Panc1 (cell line): ENCODE measurements around the gene IVD. TPM values are rescaled to one million over a fixed set of nuclear protein-coding genes. Genes with fewer than 3 reads are reported as not detected.

Experiments
- ATAC-seq: fragments of 200-7000 bp; cut with Tn5 transposase; 2 replicates; pipeline ENCODE4 v1.9.1; 2020; ENCODE audit warnings: mild to moderate bottlenecking, moderate library complexity
- BruUV-seq: library from RNA; stranded (reverse); fragments of 400-500 nt; replicated peaks from 2 replicates; lab custom pipeline; 2021; lab: Mats Ljungman, UMichigan
- CTCF ChIA-PET: fragments of 300-600 bp; sonication (Branson Sonifier 250); formaldehyde crosslinking; loops from one replicate; lab custom pipeline; 2022; ENCODE audit warnings: antibody characterized with exemption; lab: Charles Lee
- POLR2A ChIA-PET: fragments of 300-600 bp; sonication (Branson Sonifier 250); formaldehyde crosslinking; loops from one replicate; lab custom pipeline; 2022; ENCODE audit warnings: antibody characterized with exemption; lab: Charles Lee
- DNase-seq: peaks from one replicate; pipeline ENCODE4 v3.0.0-alpha.2; 2010; ENCODE audit warnings: low read depth, low spot score
- H3K27ac ChIP-seq: 2 replicates; pipeline ENCODE4 v1.5.1; 2011; ENCODE audit warnings: mild to moderate bottlenecking, low read length, inconsistent platforms
- H3K27me3 ChIP-seq: fragments of 200-500 bp; sonication (Bioruptor generic); 2 replicates; pipeline ENCODE4 v1.6.0; 2014; ENCODE audit warnings: low read length, inconsistent platforms; ENCODE audit not compliant: control insufficient read depth, insufficient read depth
- H3K36me3 ChIP-seq: fragments of 200-500 bp; sonication (Bioruptor generic); 2 replicates; pipeline ENCODE4 v1.5.1; 2014; ENCODE audit warnings: inconsistent platforms, mild to moderate bottlenecking, low read length, moderate library complexity; ENCODE audit not compliant: control insufficient read depth, insufficient read depth
- H3K4me1 ChIP-seq: 2 replicates; pipeline ENCODE4 v1.5.1; 2011; ENCODE audit warnings: inconsistent platforms, mild to moderate bottlenecking, low read length, moderate library complexity; ENCODE audit not compliant: control insufficient read depth, insufficient read depth
- H3K4me3 ChIP-seq, 2 experiments: 2 replicates each; pipeline ENCODE4 v1.5.1; 2011 to 2012; ENCODE audit warnings: low read depth in 2 of 2, low read length in 2 of 2, mild to moderate bottlenecking in 2 of 2, inconsistent platforms in 1 of 2, moderate library complexity in 1 of 2
- H3K9me3 ChIP-seq: fragments of 200-500 bp; sonication (Bioruptor generic); 2 replicates; pipeline ENCODE4 v1.5.1; 2014; ENCODE audit warnings: low read depth, mild to moderate bottlenecking, inconsistent platforms, low read length, moderate library complexity; ENCODE audit not compliant: control insufficient read depth, insufficient read depth
- CTCF ChIP-seq: fragments of 450-650 bp; IDR thresholded peaks from 2 replicates; pipeline ENCODE4 v1.5.1; 2017; ENCODE audit warnings: mild to moderate bottlenecking
- POLR2AphosphoS5 ChIP-seq: IDR thresholded peaks from 2 replicates; pipeline ENCODE4 v1.6.1; 2012; ENCODE audit warnings: mild to moderate bottlenecking, low read depth, low read length, moderate library complexity
- REST ChIP-seq, 2 experiments: IDR thresholded peaks; 2 replicates each; pipeline ENCODE4 v1.6.1; 2011 to 2012; ENCODE audit warnings: low read depth in 2 of 2, control low read depth in 1 of 2, low read length in 1 of 2, mild to moderate bottlenecking in 1 of 2, moderate library complexity in 1 of 2; ENCODE audit not compliant: insufficient read depth in 1 of 2
- SIN3A ChIP-seq: IDR thresholded peaks from 2 replicates; pipeline ENCODE4 v1.6.1; 2012; ENCODE audit warnings: low read depth, mild to moderate bottlenecking, low read length, moderate library complexity, borderline replicate concordance; ENCODE audit not compliant: insufficient read depth
- TCF7L2 ChIP-seq: IDR thresholded peaks from 2 replicates; pipeline ENCODE4 v1.6.1; 2011; ENCODE audit warnings: mild to moderate bottlenecking, low read depth, low read length, inconsistent platforms
- in situ Hi-C: cut with HindIII; loops from 2 replicates; pipeline ENCODE4 v1.10.0; 2016; ENCODE audit warnings: low sequenced_read_pairs, low pct_unique_long_range_greater_than_20kb
- intact Hi-C: fragments of 100-400 bp; cut with micrococcal nuclease; formaldehyde crosslinking; loops from one replicate; pipeline ENCODE4 v1.10.0; 2022; ENCODE audit not compliant: unreplicated experiment
- total RNA-seq: library from RNA; stranded (reverse); gene quantifications from one replicate; pipeline ENCODE4 v1.2.1, GENCODE V29; 2021; ENCODE audit not compliant: unreplicated experiment

IVD gene
- total RNA-seq, 1 experiment from 2014 or later = 74.6 TPM

- TF ChIP-seq CTCF (peak; percentile 69; the same call in 1 of the 2 replicates), TCF7L2 (no peak)
- CTCF ChIA-PET = no interaction called here
- peak overlapping the region; percentile 53 to 58 for H3K4me3 ChIP-seq
- intact Hi-C loops = no loop called here
- H3K9me3 ChIP-seq = no peaks in the 10 kb centered on the region
- H3K4me1 ChIP-seq = peaks cover 7% of the 10 kb centered on the region
- H3K27me3 ChIP-seq = no peaks in the 10 kb centered on the region
- POLR2A ChIA-PET = no interaction called here
- ATAC-seq (peak; percentile 75), DNase-seq (no peak)
- in situ Hi-C loops = no loop called here
- no peaks in the 10 kb centered on the region for H3K36me3 ChIP-seq
- no peak overlapping the region for H3K27ac ChIP-seq
- no TSS peak for BruUV-seq
Observed at GRCh38 chr15:40358471-40359353, 46.9 kb upstream of the IVD start.

GRCh38 chr15:40360015-40360414, 45.6 kb upstream of the IVD start:
- in situ Hi-C loops = no loop called here
- no peak for ATAC-seq
- ChIA-PET CTCF (no interaction called here), POLR2A (interaction anchor here (0.7 kb wide), 1 partner anchor 20 kb away, joined by 3 read pairs; no protein-coding TSS in a partner anchor)
- TF ChIP-seq POLR2AphosphoS5 (no peak), CTCF (no peak), TCF7L2 (no peak), REST (IDR thresholded peaks at IDR 0.05; ENCODE audit: insufficient read depth in 1 of 2, low read depth in 2 of 2, low read length in 1 of 2) (no peak), SIN3A (no peak)
- H3K4me3 ChIP-seq = no peak overlapping the region
- no peaks in the 10 kb centered on the region for H3K27me3 ChIP-seq
- H3K9me3 ChIP-seq = no peaks in the 10 kb centered on the region
- no peak overlapping the region for H3K27ac ChIP-seq
- no peaks in the 10 kb centered on the region for H3K36me3 ChIP-seq
- no peaks in the 10 kb centered on the region for H3K4me1 ChIP-seq
- BruUV-seq = no TSS peak
- intact Hi-C loops = no loop called here
- no peak for DNase-seq
